Measurements from ENCODE around the gene LRRC4C. TPM values are rescaled to one million over a fixed set of nuclear protein-coding genes. Genes with fewer than 3 reads are reported as not detected.

Gene LRRC4C
- total RNA-seq, 1 experiment from 2014 or later, result not detected

GRCh38 chr11:40118780-40119179 lies 1340.7 kb downstream of the LRRC4C start:
- no peak overlapping the region for H3K27ac ChIP-seq (ENCODE audit: low read length)
- POLR2A ChIA-PET (ENCODE audit: unreplicated experiment), result no interaction called here

DNA sequence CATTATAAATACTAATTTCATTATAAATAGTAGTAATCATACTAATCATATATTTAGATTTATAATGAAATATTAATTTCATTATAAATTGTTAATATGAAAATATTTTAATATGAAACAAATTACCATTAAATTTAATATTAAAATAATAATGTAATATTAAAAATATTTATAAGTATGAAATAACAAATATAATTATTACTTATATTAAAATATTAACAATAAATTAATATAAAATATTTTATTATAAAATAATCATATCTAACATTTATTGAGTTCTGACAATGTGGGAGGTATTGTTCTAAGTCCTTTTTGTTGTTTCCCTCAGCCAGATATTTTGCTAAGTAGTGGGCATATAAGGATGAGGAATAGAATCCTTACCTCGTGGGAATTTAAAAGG lies 1341.4 kb downstream of the LRRC4C start:
- no peaks in the 10 kb centered on the region for H4K20me1 ChIP-seq (ENCODE audit: low read length)
- no peaks in the 10 kb centered on the region for H3F3A ChIP-seq (ENCODE audit: low read length, unreplicated experiment)
- intact Hi-C loops (cut with micrococcal nuclease), result no loop called here
- DNase-seq, result no peak
- BruUV-seq (replicated peaks), result no TSS peak
- ChIA-PET CTCF (no interaction called here), POLR2A (ENCODE audit: unreplicated experiment) (no interaction called here)
- H3K4me2 ChIP-seq (ENCODE audit: low read length), result no peak overlapping the region
- H3K27me3 ChIP-seq (ENCODE audit: low read length), result no peaks in the 10 kb centered on the region
- no peak overlapping the region for H3K27ac ChIP-seq (ENCODE audit: low read length)
- no peak for ATAC-seq
- H3K9me3 ChIP-seq (ENCODE audit: low read length), result no peaks in the 10 kb centered on the region
- TF ChIP-seq EZH2phosphoT487 (IDR thresholded peaks at IDR 0.05; ENCODE audit: borderline replicate concordance, low read length) (no peak), EZH2 (IDR thresholded peaks at IDR 0.05; ENCODE audit: low read length, unreplicated experiment) (no peak), CTCF (conservative IDR thresholded peaks at IDR 0.05; ENCODE audit: low read depth, low read length) (no peak)
- H3K36me3 ChIP-seq (ENCODE audit: low read depth, low read length), result no peaks in the 10 kb centered on the region
- no peak overlapping the region for H3K4me3 ChIP-seq (ENCODE audit: low read length)
- no peak overlapping the region for H3K9ac ChIP-seq (ENCODE audit: low read length)
- no peak overlapping the region for H2AFZ ChIP-seq (ENCODE audit: low read length)
- H3K4me1 ChIP-seq (ENCODE audit: insufficient read depth, low read length), result no peaks in the 10 kb centered on the region
- no peaks in the 10 kb centered on the region for H3K79me2 ChIP-seq (ENCODE audit: low read length)
- H3K9me2 ChIP-seq (replicated peaks; ENCODE audit: low read length), result no peaks in the 10 kb centered on the region

More at GRCh38 chr11:40118780-40119179, 1340.7 kb downstream of the LRRC4C start:
- BruUV-seq (replicated peaks), result no TSS peak
- Histone ChIP-seq H3K4me3 (ENCODE audit: low read length) (no peak overlapping the region), H3K9me2 (replicated peaks; ENCODE audit: low read length) (no peaks in the 10 kb centered on the region), H3K36me3 (ENCODE audit: low read depth, low read length) (no peaks in the 10 kb centered on the region), H3K9me3 (ENCODE audit: low read length) (no peaks in the 10 kb centered on the region), H3K79me2 (ENCODE audit: low read length) (no peaks in the 10 kb centered on the region), H3K27me3 (ENCODE audit: low read length) (no peaks in the 10 kb centered on the region), H3K9ac (ENCODE audit: low read length) (no peak overlapping the region), H3K4me1 (ENCODE audit: insufficient read depth, low read length) (no peaks in the 10 kb centered on the region), H2AFZ (ENCODE audit: low read length) (no peak overlapping the region), H4K20me1 (ENCODE audit: low read length) (no peaks in the 10 kb centered on the region), H3F3A (ENCODE audit: low read length, unreplicated experiment) (no peaks in the 10 kb centered on the region), H3K4me2 (ENCODE audit: low read length) (no peak overlapping the region)
- intact Hi-C loops (cut with micrococcal nuclease), result no loop called here
- CTCF ChIA-PET, result no interaction called here
- ATAC-seq (no peak), DNase-seq (no peak)
- TF ChIP-seq EZH2 (IDR thresholded peaks at IDR 0.05; ENCODE audit: low read length, unreplicated experiment) (no peak), EZH2phosphoT487 (IDR thresholded peaks at IDR 0.05; ENCODE audit: borderline replicate concordance, low read length) (no peak), CTCF (conservative IDR thresholded peaks at IDR 0.05; ENCODE audit: low read depth, low read length) (no peak)

- H3K36me3 ChIP-seq (ENCODE audit: low read depth, low read length), result no peaks in the 10 kb centered on the region
- POLR2A ChIA-PET (ENCODE audit: unreplicated experiment), result no interaction called here
- no peak for ATAC-seq
- H3K4me2 ChIP-seq (ENCODE audit: low read length), result no peak overlapping the region
- no peaks in the 10 kb centered on the region for H3K79me2 ChIP-seq (ENCODE audit: low read length)
- no peaks in the 10 kb centered on the region for H3K27me3 ChIP-seq (ENCODE audit: low read length)
- intact Hi-C loops (cut with micrococcal nuclease), result no loop called here
- no peaks in the 10 kb centered on the region for H3K9me2 ChIP-seq (replicated peaks; ENCODE audit: low read length)
- no peaks in the 10 kb centered on the region for H4K20me1 ChIP-seq (ENCODE audit: low read length)
- TF ChIP-seq CTCF (conservative IDR thresholded peaks at IDR 0.05; ENCODE audit: low read depth, low read length), result no peak
- no peak for TF ChIP-seq EZH2phosphoT487 (IDR thresholded peaks at IDR 0.05; ENCODE audit: borderline replicate concordance, low read length)
- TF ChIP-seq EZH2 (IDR thresholded peaks at IDR 0.05; ENCODE audit: low read length, unreplicated experiment), result no peak
- no peak overlapping the region for H3K9ac ChIP-seq (ENCODE audit: low read length)
- no peaks in the 10 kb centered on the region for H3K4me1 ChIP-seq (ENCODE audit: insufficient read depth, low read length)
- no peaks in the 10 kb centered on the region for H3F3A ChIP-seq (ENCODE audit: low read length, unreplicated experiment)
- no peak overlapping the region for H3K27ac ChIP-seq (ENCODE audit: low read length)
- no peak overlapping the region for H2AFZ ChIP-seq (ENCODE audit: low read length)
- no peak for DNase-seq
- BruUV-seq (replicated peaks), result no TSS peak
- CTCF ChIA-PET, result no interaction called here
- no peaks in the 10 kb centered on the region for H3K9me3 ChIP-seq (ENCODE audit: low read length)
- no peak overlapping the region for H3K4me3 ChIP-seq (ENCODE audit: low read length)
Measured at GRCh38 chr11:40104941-40105550, 1354.4 kb downstream of the LRRC4C start.
